HG03064 (cell line): Measurements from ENCODE around the gene ADIPOR2.
"Not testable (repeated sequence)": the region's sequence is repeated elsewhere in the genome, so short reads cannot be mapped to it uniquely, and the experiment has no call there.

Experiments
- ATAC-seq: cut with Tn5 transposase; IDR thresholded peaks from one replicate; pipeline ENCODE4 v1.9.1; 2021; ENCODE audit warnings: low read depth; ENCODE audit not compliant: unreplicated experiment

ADIPOR2 gene

DNA sequence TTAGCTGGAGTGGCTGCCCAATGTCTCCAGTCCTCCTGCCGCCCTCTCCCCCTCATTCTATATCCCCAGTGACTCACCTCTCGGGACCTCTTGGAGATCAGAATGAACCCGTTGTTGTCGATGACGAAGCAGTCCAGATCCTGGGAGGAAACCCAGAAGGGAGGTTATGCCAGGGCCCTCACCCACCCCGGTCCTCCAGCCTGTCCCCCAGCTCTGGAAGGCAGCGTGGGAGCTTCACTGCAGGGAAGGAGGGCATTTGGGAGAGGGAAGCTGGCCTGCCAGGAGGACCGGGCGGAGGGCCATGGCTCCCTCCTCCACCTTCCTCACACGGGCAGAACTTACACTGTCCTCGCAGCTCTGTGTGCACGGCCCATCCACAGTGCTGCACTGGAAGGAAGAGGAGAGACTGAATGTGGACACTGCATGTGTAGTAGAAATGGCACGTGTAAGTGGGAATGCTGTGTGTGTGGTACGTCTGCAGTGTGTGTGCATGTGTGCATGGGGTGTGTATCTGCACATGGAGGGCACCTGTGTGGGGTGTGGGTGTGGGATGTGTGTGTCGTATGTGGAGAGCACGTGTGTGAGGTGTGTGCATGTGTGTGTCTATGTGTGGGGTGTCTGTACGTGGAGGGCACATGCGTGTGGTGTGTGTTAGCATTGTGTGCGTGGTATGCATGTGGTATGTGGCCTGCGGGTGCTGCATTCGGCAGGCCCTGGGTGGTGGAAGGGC, 119.5 kb downstream of the ADIPOR2 start:
- ATAC-seq: no peak

- ATAC-seq: no peak
Observed at GRCh38 chr12:1810931-1811280, 120.0 kb downstream of the ADIPOR2 start.

DNA sequence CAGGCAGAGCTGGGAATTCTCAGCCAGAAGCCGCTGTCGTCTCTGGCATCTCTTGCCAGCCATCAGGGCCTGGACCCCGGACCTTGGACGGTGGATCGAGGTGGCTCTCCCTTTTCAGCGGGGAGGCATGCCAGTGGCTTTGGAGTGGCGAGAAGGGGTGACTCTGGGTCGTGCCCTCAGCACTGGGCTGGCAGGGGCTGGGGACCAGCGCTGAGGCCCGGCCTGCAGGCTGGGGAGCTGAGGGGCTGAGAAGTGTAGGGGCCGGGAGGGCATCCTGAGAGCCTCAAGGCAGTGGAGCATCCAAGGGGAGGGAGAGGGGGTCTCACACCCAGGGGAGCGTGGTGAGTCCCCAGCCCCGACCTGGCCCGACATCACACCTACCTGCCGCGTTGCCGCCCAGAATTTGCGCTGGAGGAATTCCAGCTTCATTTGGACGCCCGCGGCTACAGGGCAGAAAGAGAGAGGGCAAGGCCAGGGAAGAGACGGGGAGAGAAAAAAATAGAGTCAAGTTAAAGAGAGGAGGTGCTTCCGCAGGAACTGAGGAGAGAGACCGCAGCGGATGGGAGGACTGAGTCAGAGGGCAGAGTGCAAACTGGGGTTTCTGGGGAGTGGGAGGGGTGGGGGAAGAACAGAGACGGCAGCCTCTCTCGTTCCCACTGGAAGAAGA, 120.5 kb downstream of the ADIPOR2 start:
- no peak for ATAC-seq

- ATAC-seq: no peak
Observed at GRCh38 chr12:1811948-1812291, 121.0 kb downstream of the ADIPOR2 start.

DNA sequence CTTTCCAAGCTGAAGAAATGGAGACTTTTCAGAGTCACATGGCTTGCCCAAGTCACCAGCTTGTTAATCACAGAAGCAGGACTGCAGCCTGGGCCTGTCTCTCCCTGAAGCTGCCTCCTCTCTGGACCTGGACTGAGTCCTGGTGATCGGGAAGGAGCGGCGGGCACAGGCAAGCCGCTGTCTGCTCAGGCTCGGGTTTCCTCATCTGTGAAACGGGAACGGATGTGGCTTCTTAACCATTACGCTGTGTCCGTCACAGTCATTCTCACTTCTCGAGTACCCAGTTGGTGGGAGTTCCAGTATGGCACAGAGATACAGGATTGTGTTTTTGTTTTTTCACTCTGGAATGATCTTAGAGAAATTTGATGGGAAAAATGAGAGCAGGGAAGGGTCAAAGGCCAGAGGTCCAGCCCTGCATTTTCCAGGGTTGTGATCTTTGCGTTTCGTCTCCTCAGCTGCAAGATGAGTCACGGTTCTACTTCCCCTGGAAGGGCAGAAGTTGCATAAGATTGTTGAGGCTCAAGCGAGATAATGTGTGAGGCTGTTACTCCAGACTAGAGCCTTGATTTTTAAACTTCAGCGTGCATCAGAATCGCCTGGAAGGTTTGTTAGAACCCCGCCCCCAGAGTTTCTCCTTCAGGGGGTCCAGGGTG, 121.9 kb downstream of the ADIPOR2 start:
- no peak for ATAC-seq

GRCh38 chr12:1814266-1814665, 123.4 kb downstream of the ADIPOR2 start:
- no peak for ATAC-seq

GRCh38 chr12:1815108-1815507, 124.2 kb downstream of the ADIPOR2 start:
- no peak for ATAC-seq

DNA sequence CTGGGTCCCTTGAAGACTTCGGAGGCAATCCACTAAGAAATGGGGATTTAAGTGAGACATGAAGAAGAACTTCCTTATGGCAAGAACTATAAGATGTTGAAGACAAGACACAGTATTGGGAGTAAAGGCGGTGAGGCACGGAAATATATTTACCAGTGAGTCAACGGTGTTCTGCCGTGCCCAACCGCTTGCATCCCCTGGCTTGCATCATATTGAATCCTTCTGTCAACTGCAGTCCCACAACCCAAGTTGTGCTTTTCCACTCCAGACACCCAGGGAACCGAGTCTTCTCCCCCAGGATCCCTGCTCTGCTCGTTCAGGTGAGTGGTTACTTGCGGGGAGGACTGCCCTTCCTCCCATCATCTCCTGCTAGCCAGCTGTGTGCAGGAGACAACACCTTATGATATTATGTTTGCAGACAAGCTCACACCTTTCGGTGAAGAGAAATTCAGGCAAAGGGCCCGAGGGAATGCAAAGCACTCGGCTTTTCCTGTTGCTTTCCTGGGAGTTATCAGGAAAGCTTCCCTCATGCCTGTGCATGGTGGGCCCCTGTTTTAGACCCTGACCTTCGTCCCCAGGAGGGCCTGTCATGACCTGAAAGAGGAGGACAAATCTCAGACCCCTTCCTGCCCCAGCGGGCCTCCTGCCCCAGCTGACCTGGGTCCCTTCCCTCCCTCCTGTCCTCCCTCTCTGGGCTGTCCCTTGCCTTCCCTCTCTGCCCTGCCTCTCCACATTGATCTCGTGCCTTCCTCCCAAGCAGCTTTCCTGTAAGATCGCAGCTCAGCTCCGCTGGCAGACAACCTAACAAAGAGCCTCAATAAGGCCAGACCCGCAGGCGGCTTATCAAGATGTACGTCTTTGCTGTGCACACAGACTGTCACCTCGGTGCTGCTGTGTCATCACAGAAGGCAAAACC, 125.2 kb downstream of the ADIPOR2 start:
- ATAC-seq: no peak

DNA sequence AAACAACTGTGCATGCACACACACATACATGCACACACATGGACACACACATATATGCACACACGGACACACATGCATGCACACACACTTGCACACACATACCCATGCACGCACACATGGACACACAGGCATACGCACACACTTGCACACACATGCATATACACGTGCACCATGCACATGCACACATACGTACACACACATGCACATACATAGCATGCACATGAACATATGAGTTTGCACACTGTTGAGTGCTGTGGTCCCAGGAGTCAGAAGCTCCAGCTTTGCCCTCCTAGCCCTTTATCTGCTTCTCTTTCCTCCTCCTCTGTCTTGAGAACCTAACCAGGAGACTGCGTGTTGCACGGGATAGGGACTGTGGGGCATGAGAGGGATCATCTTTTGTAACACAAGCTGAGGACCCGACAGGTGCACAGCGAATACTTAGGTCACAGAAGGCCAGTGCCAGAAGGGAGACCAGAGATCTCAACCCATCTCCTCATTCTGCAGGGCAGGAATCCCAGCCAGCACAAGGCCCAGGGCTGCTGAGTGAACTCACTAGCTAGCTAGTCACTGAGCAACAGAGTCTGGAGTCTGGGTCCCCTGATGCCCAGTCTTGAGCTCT, 126.0 kb downstream of the ADIPOR2 start:
- ATAC-seq: no peak

- ATAC-seq: not testable (repeated sequence)
Observed at GRCh38 chr12:1817928-1818327, 127.1 kb downstream of the ADIPOR2 start.

- no peak for ATAC-seq
Observed at GRCh38 chr12:1819050-1819449, 128.2 kb downstream of the ADIPOR2 start.

DNA sequence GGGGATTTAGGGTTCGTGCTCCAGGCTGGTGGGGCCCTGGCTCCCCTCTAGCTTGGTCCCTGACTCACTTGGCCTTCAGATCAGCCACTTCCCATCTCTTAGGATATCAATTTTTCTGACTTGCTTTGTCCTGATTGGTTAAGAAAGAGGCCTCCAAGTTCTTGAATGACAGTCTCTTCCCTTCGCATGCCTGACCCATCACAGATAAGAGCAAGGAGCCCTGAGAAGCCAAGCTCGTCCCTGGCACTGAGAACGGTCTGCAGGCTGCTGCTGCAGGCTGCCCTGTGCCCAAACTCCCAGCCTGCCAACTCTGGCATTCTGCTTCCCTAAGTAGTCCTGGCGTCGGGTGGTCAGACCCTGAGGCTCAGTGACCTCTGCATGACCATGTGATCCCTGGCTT, 128.7 kb downstream of the ADIPOR2 start:
- ATAC-seq: no peak

- ATAC-seq: no peak
Observed at GRCh38 chr12:1820191-1820895, 129.5 kb downstream of the ADIPOR2 start, which contains the start of gene LRTM2. Gene LRTM2 (plus strand): TSS chr12:1820565. CDS start chr12:1828149, 7,584 bp downstream.

GRCh38 chr12:1820896-1821291, 130.0 kb downstream of the ADIPOR2 start:
- ATAC-seq: no peak

DNA sequence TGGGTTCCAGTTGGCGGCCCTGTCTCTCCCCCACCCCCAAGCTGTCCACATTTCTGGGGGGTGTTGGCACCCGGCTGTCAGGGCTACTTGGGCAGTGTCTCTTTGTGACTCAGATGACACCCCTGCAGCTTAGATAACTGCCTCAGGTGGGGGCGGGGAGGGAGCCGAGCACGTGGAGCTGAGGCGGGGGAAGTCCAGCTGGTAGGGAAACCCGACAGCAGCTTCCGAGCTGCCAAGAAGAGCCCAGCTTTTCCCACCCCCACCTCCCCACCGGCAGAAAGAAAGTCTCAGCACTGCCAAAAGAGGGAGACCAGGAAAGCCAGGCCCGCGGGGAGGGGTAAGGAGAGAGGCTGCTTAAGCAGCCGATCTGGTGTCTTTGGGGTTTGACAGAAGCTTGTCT, 130.9 kb downstream of the ADIPOR2 start:
- no peak for ATAC-seq

GRCh38 chr12:1822699-1823098, 131.8 kb downstream of the ADIPOR2 start:
- ATAC-seq: no peak

DNA sequence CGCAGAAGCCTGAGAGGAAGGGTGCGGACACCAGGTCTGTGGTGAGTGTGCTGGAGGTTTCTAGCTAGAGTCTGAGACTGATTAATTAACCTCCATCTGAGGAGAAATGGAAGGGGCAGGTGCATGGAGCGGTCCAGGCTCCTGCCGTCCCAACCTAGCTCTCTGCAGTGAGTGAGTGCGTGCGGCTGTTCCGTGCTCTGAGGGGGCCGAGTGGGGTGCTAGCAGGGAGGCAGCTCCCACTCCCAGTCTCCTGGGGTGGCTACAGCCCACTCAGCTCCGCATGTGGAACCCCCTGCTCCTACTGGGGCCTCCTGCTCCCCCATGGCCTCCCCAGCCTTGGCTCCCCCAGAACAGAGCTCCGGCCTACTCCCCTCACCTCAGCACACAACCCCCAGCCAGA, 132.4 kb downstream of the ADIPOR2 start:
- no peak for ATAC-seq

DNA sequence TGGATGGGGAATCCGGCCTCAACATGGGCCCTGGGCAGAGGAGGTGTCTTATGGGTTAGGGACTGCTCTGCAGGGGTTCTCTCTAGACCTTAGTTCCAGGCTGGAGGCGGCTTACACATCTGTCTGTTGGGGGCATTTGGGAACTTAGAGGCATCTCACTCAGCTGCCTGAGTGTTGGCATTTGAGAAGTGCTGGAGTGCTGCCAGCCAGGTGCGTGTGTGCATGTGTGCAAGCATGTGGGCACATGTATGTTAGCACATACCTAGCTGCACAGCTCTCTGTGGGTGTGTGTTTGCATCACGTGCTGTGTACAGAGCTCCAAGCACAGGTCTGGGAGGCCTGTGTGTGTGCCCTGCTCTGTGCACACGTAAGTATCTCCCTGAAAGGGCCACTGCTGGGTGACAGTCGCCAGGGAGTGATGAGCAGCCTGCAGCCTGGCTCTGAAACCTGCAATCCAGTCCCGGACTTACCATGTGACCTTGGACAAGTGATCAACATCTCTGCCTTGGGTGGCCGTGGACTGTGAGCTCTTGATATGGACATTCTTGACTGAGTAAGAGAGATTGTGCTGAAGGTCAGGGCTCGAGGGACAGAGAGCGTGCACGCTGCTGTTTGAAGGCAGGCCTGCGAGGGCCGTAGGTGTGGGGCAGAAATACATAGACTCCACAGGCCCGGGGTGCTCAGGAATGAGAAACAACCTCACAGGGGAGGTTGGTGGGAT, 134.7 kb downstream of the ADIPOR2 start:
- ATAC-seq: no peak

DNA sequence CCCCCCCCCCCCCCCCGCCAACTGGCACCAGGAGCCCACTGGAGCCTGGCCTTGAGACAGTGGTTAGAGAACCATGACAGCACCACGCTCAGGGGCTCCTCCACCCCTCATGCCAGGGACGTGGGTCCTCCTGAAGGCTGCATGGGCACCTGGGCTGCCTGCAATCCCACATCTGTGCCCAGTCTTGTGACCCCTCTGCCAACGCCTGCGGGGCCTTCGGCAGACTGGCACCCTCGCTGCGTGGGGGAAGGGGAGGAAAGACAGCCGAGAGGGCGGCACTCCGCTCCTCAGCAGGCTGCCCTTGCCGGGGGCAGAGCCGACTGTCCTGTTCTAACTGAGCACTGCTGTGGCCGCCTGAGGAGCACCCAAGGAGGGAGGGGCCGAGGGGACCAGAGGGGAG, 135.5 kb downstream of the ADIPOR2 start:
- ATAC-seq: no peak
